Stimulated activated CD4-positive, alpha-beta T cell treated with anti-CD3 and anti-CD28 coated beads, Interleukin-12 subunit alpha, Interleukin-12 subunit beta, amount 100 ng/mL, for 4 hours (primary cell): ENCODE results near the gene AGAP4.
"Not testable (repeated sequence)": the region's sequence is repeated elsewhere in the genome, so short reads cannot be mapped to it uniquely, and the experiment has no call there.

Experiments used
- DNase-seq: peaks from one replicate; pipeline ENCODE4 v3.0.0-alpha.2; 2020

AGAP4 gene

GRCh38 chr10:45847400-45847799 is at the start of gene AGAP4:
Gene AGAP4 (minus strand): TSS chr10:45847500. CDS start chr10:45847347, 153 bp downstream.
- DNase-seq = not testable (repeated sequence)

GRCh38 chr10:45890721-45891120 is 43.4 kb upstream of the AGAP4 start:
- DNase-seq = not testable (repeated sequence)

DNA sequence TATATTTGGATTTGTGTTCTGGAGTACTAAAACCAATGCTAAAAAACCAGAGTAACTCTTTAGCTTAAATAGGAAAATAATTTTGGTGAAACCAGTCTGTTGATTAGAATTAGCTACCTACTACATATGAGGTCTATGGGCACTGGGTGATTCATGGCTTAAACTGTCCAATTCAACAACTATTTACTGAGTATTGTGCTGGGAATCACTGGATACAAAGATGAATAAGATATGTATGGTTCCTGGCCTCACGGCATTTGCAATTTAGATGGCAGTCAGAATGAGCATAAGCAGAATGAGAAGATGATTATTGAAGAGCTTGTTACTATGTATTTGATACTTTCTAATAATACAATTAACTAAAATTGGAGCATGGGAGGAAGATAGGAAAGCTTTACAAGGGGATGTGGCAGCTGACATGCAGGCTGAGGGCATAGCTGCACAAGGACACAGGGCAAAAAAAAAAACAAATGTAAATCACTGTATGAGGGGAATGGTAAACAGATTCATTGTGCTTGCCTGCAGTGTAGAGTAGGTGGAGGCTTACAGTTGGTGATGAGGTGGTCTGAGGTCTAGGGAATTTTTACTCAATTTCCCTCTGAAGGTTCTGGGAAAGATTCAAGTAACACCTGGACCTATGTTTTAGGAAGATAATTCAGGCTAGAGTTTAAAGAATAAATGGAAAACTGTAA is 42.4 kb upstream of the AGAP4 start:
- DNase-seq = not testable (repeated sequence)

- not testable (repeated sequence) for DNase-seq
These were observed 35.6 kb upstream of the AGAP4 start for GRCh38 chr10:45882880-45883279.

DNA sequence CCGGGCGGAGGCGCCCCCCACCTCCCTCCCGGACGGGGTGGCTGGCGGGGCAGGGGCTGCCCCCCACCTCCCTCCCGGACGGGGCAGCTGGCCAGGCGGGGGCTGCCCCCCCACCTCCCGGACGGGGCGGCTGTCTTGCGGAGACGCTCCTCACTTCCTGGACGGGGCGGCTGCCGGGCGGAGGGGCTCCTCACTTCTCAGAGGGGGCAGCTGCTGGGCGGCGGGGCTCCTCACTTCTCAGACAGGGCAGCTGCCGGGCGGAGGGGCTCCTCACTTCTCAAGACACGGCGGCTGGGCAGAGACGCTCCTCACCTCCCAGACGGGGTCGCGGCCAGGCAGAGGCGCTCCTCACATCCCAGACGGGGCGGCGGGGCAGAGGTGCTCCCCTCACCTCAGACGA is 18.1 kb upstream of the AGAP4 start:
- DNase-seq = not testable (repeated sequence)

DNA sequence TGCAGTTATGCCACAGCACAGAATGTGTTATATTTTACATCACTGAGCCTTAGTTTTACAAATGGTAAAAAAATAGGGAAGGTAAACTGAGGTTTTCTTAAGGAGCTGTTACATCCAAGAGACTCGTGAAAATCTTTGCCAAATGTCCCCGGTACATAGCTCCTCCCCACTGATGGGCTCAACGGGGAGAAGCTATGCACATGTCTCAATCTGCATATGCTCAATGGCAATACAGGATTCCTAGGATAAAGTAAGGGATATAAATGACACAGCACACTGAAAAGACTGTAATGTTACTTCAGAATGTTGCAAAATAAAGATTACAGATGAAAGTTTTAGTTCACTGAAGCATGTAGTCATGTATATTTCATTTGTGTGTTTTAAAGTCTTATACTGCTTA is 17.0 kb upstream of the AGAP4 start:
- DNase-seq = not testable (repeated sequence)

DNA sequence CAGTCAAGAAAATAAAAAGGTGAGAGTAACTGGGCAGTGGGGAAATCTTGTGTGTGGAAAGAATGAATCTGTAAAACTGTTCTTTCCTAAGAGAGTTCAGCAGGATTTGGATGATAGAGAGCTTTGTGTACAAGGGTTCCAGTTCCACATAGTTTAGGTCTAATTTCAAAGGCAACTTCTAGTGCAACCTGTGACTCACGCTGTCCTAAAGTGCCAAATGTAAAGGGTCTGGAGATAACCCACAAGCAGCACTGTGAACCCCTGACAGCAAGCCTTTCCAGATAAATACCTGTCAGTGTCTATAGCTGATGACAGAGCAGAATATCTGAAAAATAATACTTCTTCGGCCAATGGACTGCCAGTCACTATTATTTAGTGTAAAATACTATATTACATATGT is 16.3 kb upstream of the AGAP4 start:
- DNase-seq = not testable (repeated sequence)

DNA sequence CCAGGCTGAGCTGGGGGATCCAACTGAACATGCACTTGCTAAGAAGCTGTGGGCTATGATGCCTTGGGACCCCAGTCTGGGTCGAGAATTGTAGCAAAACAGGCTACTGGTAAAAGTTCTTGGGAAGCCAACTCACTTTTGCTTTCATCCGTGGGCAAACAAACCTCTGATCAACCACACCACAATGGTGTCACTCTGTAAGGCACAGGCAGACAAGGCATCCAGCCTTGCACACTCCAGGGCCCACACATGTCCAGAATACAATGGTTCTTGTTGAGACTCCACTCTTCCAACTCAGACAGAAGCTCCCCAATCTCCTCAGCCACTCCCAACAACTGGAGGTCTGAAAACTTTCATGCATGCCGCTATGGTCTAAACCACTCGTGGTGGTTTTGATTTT is 10.6 kb upstream of the AGAP4 start:
- not testable (repeated sequence) for DNase-seq

DNA sequence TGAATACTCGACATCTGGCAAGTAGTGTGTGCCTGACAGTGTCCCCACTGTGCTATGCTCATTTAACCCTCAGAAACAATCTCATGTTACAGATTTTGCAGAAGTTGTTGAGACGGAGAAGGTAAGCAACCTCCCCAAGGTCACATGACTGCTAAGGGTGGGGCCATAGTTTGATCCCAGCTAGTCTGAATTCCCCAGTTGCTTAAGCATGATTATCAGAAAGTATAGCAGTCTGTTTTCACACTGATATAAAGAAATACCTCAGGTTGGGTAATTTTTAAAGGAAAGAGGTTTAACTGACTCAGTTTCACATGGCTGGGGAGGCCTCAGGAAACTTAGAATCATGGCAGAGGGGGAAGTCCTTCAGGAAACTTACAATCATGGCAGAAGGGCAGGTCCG is 1.2 kb upstream of the AGAP4 start:
- not testable (repeated sequence) for DNase-seq

DNA sequence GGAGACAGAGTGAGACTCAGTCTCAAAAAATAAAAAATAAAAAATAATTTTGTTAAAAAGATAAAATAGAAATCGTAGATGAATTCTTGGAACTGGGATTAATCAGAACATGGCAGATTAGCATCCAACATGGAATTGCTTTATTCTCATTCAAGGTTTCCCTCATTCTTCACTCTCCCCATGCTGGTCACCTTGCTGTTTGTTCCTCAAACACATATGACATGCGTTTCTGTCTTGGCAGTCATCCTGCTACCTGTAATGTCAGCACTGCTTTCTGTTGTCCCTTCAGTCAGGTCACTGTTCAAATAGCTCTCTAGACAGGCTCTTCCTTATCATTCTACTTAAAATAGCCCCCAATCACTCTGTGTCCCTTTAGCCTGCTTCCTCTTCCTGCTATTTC is 24.4 kb downstream of the AGAP4 start:
- not testable (repeated sequence) for DNase-seq

DNA sequence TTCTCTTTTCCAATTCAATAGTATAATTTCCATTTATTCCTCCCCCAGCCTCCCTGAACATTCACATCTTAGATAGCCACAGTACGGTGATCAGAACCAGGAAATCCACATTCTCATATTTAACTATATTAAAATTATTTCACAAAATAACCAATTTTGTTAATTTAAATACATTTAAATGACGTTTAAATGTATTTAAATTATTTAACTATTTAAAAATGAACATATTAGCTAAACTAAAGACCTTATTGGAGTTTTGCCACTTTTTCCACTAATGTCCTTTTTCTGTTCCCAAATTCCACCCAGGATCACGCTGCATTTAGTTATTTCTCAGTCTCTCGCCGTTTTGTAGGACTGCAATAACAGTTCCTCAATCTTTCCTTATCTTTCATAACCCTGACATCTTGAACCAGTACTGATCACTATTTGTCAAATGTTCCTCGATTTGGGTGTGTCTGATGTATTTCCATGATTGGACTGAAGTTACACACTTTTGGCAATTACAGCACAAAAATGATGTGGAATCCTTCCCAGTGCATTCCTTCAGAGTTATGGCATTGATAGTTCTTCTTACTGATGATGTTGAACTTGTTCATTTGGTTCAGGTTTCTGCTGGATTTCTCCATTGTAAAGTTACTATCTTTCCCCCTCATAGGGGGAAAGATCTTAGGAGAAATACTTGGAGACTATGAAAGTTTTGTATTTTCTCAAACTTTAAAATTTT is 27.0 kb downstream of the AGAP4 start:
- not testable (repeated sequence) for DNase-seq

DNA sequence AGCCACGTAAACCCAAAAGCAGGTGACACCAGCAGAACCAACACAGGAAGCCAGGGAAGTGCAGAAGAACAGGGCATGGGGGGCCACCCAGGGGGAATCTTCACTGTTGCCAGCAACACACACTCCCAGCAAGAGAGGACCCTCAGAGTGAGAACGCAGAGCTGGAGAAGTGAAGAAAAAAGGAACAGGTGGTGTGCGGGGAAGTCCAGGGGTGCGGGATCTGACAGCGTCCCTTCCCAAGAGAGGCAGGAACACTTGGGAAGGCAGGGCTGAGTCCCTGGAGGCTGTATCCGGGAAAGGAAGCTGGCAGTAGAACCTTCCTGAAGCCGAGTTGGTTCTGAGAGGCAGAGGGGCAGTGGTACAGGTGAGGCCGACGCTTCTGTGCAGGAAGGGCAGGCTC is 27.7 kb downstream of the AGAP4 start:
- no peak for DNase-seq

DNA sequence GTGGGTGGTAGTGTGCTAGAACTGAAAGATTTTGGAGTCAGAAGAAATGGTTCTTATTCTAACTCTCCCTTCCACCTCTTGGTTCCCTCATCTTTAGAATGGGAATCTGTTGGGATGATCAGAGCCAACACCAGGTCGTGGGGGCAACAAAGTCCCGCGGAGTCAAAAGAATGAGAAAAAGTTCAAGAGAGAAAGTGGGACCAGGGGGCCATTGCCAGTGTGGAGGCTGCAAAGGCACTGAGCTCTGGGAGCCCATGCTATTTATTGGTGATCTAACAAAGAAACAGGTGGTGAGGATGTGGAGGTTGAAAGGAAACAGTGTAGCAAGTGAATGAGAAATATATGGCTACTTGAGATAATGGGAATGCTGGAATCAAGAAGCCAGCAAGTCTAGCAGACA is 29.4 kb downstream of the AGAP4 start:
- no peak for DNase-seq

DNA sequence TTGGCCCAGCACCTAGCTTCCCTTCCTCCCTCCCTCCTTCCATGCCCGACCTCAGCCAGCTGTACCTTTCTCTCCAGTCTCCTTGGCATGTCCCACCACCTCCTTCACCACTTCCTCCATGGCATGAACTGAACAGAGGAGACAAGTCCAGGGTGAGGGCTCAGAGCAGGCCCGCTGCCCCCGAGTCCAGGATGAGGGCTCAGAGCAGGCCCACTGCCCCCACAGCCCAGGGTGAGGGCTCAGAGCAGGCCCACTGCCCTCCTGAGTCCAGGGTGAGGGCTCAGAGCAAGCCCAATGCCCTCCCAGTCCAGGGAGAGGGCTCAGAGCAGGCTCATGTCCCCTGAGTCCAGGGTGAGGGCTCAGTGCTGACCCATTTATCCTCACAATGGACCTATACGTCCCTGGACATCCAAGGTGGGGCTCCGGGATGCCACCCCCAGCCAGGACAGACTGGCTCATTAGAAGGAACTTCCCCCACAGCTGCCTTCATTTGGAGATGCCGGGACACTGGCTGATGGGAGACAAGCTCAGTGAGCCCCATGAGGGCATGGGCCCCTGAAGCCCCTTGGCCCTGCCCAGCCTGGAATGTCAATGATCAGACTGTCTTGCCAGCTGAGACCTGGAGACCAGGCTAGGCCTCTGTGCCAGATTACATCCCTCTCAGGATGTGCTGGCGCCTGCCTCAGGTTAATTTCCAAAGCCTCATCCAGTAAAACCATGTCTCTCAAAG is 30.0 kb downstream of the AGAP4 start:
- DNase-seq = no peak

- DNase-seq = not testable (repeated sequence)
These were observed 33.2 kb downstream of the AGAP4 start for GRCh38 chr10:45814146-45814545.

DNA sequence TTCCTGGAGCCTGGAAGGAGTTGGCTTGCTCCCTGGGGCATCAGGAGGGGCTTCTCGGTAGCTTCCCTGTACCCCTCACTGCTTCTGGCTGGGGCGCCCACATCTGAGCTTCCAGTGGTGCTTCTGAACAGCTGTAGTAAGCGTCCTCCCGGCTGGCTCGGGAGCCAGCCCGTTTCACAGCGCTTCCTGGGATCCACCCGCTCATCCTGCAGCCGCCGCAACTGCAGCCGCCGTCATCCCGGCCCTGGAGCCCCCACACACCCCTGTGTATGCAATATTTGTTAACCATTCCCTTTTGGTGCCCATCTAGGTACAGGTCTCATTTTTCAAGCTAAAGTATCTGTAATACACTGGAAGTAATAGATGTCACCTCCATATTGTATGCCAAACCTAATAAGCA is 34.3 kb downstream of the AGAP4 start:
- not testable (repeated sequence) for DNase-seq

DNA sequence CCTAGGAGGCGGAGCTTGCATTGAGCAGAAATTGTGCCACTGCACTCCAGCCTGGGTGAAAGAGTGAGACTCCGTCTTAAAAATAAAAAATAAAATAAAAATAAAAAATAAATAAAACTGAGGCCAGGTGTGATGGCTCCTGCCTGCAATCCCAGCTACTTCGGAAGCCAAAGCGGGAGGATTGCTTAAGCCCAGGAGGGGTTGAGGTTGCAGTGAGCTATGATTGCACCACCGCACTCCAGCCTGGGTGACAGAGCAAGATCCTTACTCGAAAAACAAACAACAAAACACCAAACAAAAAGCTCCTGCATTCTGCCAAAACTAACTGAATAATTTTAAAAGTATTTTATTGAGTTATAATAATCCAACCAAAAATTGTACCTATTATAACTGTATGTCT is 36.2 kb downstream of the AGAP4 start:
- DNase-seq = no peak

- DNase-seq = no peak
These were observed 37.5 kb downstream of the AGAP4 start for GRCh38 chr10:45809837-45810236.

- DNase-seq = not testable (repeated sequence)
These were observed 42.3 kb downstream of the AGAP4 start for GRCh38 chr10:45804996-45805395.

GRCh38 chr10:45803060-45804010 is 44.0 kb downstream of the AGAP4 start:
- DNase-seq = not testable (repeated sequence)

DNA sequence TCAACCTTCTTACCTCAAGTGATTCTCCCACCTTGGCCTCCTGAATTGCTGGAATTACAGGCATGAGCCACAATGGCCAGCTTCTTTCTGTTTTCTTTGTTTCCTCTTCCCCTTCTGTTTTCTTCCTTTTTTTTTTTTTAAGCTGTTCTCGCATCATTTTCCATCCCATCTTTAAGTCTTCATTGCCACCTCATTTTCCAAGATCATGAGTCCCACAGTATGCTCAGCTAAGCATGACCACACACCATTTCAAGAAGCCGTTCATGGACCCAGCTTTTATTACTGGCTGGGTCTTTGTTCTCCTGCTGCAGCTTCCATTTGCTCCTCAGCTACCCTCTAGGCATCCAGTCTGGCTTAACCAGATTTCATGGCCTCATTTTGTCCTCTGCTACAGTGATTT is 52.5 kb downstream of the AGAP4 start:
- DNase-seq = not testable (repeated sequence)

DNA sequence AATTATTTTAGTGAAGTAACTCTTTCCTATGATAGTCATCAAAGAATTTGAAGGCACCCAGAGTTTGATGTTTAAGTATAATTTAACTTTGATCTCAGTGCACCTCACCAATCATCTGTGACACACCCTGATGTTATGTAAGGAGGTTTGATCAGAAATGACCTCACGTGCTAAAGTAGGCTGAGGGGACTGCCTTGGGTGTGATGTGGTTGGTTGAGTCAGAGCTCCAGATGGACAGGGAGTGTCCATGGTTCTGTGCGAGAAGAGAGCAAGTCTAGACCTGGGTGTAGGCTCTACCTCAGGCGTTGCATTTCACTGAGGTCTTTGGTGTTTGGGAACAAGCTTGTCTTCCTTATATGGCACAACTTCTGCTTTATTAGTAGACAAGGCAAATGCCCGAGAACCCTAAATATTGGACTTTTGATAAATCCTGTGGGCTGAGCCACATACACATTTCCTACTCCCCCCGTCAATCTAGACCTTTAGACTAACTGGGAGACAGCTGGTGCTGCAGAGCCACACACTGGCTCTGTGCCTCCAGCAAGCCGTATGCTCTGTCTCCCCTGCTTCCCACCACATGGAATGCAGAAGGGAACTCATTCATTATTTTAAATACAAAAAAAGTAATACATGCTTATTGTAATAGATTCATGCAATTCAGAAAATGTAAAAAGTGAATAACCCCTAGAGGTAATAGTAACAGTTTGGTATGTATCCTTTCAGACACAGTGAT is 56.4 kb downstream of the AGAP4 start:
- not testable (repeated sequence) for DNase-seq
